SK-N-SH treated with all-trans-retinoic acid at 6 μM for 48 hours (cell line): ENCODE data around the gene MGAT5B.

Experiments used
- ATAC-seq: fragments of 200-7000 bp; cut with Tn5 transposase; 3 replicates; pipeline ENCODE4 v1.9.1; 2020; ENCODE audit warnings: mild to moderate bottlenecking, moderate library complexity
- ARNTL ChIP-seq: fragments of 450-650 bp; formaldehyde crosslinking; IDR thresholded peaks from 2 replicates; pipeline ENCODE4 v1.5.0; 2020; ENCODE audit warnings: low read depth, mild to moderate bottlenecking, moderate library complexity, borderline replicate concordance
- BACH2 ChIP-seq: fragments of 250-450 bp; sonication (Bioruptor Pico); IDR thresholded peaks from 2 replicates; pipeline ENCODE4 v1.9.0; 2021; ENCODE audit warnings: mild to moderate bottlenecking, borderline replicate concordance
- CSDC2 ChIP-seq: fragments of 250-450 bp; sonication (Bioruptor Pico); IDR thresholded peaks from 2 replicates; pipeline ENCODE4 v1.5.0; 2020; ENCODE audit warnings: mild to moderate bottlenecking, moderate library complexity
- ESRRG ChIP-seq: fragments of 250-450 bp; sonication (Bioruptor Pico); IDR thresholded peaks from 2 replicates; pipeline ENCODE4 v1.6.1; 2021; ENCODE audit warnings: mild to moderate bottlenecking
- ISL1 ChIP-seq: fragments of 250-450 bp; sonication (Bioruptor Pico); IDR thresholded peaks from 2 replicates; pipeline ENCODE4 v2.1.2; 2022; ENCODE audit warnings: mild to moderate bottlenecking, moderate library complexity
- PPARA ChIP-seq: fragments of 250-450 bp; sonication (Bioruptor Pico); IDR thresholded peaks from 2 replicates; pipeline ENCODE4 v1.5.0; 2020; ENCODE audit warnings: mild to moderate bottlenecking, borderline replicate concordance
- SNAI2 ChIP-seq: fragments of 250-450 bp; sonication (Bioruptor Pico); IDR thresholded peaks from 2 replicates; pipeline ENCODE4 v1.5.0; 2020; ENCODE audit warnings: mild to moderate bottlenecking, moderate library complexity
- TCF4 ChIP-seq: fragments of 250-450 bp; sonication (Bioruptor Pico); IDR thresholded peaks from 2 replicates; pipeline ENCODE4 v1.8.0; 2021; ENCODE audit warnings: mild to moderate bottlenecking, moderate library complexity, borderline replicate concordance
- TOX ChIP-seq: fragments of 250-450 bp; sonication (Bioruptor Pico); IDR thresholded peaks from 2 replicates; pipeline ENCODE4 v1.8.0; 2021; ENCODE audit warnings: mild to moderate bottlenecking, moderate library complexity, borderline replicate concordance
- ZC3H10 ChIP-seq: fragments of 250-450 bp; sonication (Bioruptor Pico); IDR thresholded peaks from 2 replicates; pipeline ENCODE4 v1.5.1; 2021; ENCODE audit warnings: mild to moderate bottlenecking, moderate library complexity
- ZFP3 ChIP-seq: fragments of 250-450 bp; sonication (Bioruptor Pico); IDR thresholded peaks from 2 replicates; pipeline ENCODE4 v1.5.0; 2020; ENCODE audit warnings: mild to moderate bottlenecking, moderate library complexity
- ZFP30 ChIP-seq: fragments of 450-650 bp; formaldehyde crosslinking; IDR thresholded peaks from 2 replicates; pipeline ENCODE4 v1.5.0; 2022; ENCODE audit warnings: mild to moderate bottlenecking, moderate library complexity
- TF ChIP-seq, protein P1 (sequence below): fragments of 250-450 bp; sonication (Bioruptor Pico); IDR thresholded peaks from 2 replicates; pipeline ENCODE4 v1.5.1; 2020; ENCODE audit warnings: low read depth, mild to moderate bottlenecking, moderate library complexity
- TF ChIP-seq, protein P2 (sequence below): fragments of 250-450 bp; sonication (Bioruptor Pico); IDR thresholded peaks from 2 replicates; pipeline ENCODE4 v1.8.0; 2021; ENCODE audit warnings: low read depth, mild to moderate bottlenecking, moderate library complexity, borderline replicate concordance
- TF ChIP-seq, protein P3 (sequence below): fragments of 250-450 bp; sonication (Bioruptor Pico); IDR thresholded peaks from 2 replicates; pipeline ENCODE4 v1.8.0; 2020; ENCODE audit warnings: mild to moderate bottlenecking, moderate library complexity, borderline replicate concordance
- TF ChIP-seq, protein P4 (sequence below): fragments of 250-450 bp; sonication (Bioruptor Pico); IDR thresholded peaks from 2 replicates; pipeline ENCODE4 v1.5.0; 2020; ENCODE audit warnings: mild to moderate bottlenecking, moderate library complexity
- TF ChIP-seq, protein P5 (sequence below): fragments of 250-450 bp; sonication (Bioruptor Pico); IDR thresholded peaks from 2 replicates; pipeline ENCODE4 v1.5.1; 2021; ENCODE audit warnings: mild to moderate bottlenecking, moderate library complexity

MGAT5B gene

DNA sequence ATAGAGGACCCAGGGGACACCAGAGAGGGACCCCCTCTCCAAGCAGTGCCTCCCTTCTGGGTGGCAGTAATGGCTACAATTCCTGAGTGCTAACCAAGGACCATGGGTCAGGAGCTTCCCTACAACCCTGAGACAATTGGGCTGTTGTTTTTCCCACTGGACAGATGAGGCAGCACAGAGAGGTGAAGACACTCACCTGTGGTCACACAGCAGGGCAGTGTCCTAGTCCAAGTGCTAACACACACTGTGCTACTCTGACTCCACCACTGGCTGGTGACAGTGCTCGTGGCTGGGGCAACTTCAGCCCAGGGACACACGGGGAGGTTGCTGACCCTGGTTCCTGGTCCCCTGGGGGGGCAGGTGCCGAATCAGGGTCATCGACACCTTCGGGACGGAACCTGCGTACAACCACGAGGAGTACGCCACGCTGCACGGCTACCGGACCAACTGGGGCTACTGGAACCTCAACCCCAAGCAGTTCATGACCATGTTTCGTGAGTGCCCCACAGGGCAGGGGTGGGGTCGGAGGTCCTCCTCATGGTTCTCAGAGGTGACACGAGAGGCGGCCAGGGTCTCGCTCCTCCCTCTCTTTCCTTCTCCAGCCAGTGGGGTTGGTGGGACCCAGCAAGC is 58.1 kb downstream of the MGAT5B start:
- no peak for ATAC-seq
- no peak for TF ChIP-seq SNAI2 (CRISPR knock-in tag)
- TF ChIP-seq TOX (CRISPR knock-in tag) = no peak
- TF ChIP-seq TCF4 (CRISPR knock-in tag) = no peak
- TF ChIP-seq, protein P1, sequence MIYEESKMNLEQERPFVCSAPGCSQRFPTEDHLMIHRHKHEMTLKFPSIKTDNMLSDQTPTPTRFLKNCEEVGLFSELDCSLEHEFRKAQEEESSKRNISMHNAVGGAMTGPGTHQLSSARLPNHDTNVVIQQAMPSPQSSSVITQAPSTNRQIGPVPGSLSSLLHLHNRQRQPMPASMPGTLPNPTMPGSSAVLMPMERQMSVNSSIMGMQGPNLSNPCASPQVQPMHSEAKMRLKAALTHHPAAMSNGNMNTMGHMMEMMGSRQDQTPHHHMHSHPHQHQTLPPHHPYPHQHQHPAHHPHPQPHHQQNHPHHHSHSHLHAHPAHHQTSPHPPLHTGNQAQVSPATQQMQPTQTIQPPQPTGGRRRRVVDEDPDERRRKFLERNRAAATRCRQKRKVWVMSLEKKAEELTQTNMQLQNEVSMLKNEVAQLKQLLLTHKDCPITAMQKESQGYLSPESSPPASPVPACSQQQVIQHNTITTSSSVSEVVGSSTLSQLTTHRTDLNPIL (CRISPR knock-in tag) = no peak
- TF ChIP-seq CSDC2 (CRISPR knock-in tag) = no peak
- no peak for TF ChIP-seq ESRRG (CRISPR knock-in tag)
- TF ChIP-seq, all 23 proteins: peak for 0

DNA sequence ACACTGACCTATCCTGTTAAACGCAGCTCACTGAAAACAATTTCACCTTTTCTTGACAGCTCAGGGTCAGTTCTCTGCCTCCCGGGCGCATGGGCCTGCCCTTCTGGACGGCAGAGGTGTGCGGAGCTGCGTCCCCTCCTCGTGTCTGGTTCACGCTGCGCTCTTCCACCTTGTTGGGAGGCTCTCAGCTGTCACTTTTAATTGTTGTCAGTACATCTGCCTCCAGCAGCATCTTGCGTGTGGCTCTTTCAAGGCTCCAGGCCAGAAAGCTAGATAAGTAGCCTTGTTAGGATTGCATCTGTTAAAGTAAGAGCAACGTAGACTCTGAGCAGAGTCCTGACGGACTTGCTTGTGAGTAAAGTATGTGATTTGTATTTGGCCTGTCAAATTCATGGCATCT is 59.4 kb downstream of the MGAT5B start:
- TF ChIP-seq, protein P2, sequence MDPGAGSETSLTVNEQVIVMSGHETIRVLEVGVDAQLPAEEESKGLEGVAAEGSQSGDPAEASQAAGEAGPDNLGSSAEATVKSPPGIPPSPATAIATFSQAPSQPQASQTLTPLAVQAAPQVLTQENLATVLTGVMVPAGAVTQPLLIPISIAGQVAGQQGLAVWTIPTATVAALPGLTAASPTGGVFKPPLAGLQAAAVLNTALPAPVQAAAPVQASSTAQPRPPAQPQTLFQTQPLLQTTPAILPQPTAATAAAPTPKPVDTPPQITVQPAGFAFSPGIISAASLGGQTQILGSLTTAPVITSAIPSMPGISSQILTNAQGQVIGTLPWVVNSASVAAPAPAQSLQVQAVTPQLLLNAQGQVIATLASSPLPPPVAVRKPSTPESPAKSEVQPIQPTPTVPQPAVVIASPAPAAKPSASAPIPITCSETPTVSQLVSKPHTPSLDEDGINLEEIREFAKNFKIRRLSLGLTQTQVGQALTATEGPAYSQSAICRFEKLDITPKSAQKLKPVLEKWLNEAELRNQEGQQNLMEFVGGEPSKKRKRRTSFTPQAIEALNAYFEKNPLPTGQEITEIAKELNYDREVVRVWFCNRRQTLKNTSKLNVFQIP (CRISPR knock-in tag) = no peak
- no peak for TF ChIP-seq CSDC2 (CRISPR knock-in tag)
- TF ChIP-seq, protein P1 (CRISPR knock-in tag) = no peak
- TF ChIP-seq BACH2 (CRISPR knock-in tag) = no peak
- TF ChIP-seq ARNTL (CRISPR knock-in tag) = no peak
- no peak for ATAC-seq

DNA sequence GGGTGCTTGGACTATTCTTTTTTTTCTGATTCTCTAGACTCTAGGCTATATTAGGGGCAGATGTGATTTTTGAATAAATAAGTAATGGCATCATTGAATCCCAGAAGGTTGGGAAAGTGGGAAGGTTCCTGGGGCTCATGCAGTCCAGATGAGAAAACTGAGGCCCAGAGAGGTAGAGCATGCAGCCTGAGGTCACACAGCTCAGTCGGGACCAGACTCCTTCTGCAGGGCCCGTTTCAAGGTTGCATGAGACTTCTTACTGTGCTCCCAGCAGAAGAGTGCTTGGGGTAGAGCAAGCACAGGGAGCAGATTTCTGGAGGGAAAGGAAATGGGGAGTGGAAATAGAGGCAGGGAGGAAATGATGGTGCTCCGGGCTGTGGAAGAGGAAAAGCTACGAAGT is 59.8 kb downstream of the MGAT5B start:
- no peak for ATAC-seq

More for the DNA sequence above, 59.8 kb downstream of the MGAT5B start:
- TF ChIP-seq ARNTL (CRISPR knock-in tag) (no peak), ESRRG (CRISPR knock-in tag) (no peak), ZC3H10 (CRISPR knock-in tag) (no peak), ZFP3 (CRISPR knock-in tag) (no peak), TCF4 (CRISPR knock-in tag) (no peak), PPARA (CRISPR knock-in tag) (no peak), TOX (CRISPR knock-in tag) (no peak), ZFP30 (no peak), SNAI2 (CRISPR knock-in tag) (no peak), ISL1 (CRISPR knock-in tag) (no peak)
- TF ChIP-seq, protein P3, sequence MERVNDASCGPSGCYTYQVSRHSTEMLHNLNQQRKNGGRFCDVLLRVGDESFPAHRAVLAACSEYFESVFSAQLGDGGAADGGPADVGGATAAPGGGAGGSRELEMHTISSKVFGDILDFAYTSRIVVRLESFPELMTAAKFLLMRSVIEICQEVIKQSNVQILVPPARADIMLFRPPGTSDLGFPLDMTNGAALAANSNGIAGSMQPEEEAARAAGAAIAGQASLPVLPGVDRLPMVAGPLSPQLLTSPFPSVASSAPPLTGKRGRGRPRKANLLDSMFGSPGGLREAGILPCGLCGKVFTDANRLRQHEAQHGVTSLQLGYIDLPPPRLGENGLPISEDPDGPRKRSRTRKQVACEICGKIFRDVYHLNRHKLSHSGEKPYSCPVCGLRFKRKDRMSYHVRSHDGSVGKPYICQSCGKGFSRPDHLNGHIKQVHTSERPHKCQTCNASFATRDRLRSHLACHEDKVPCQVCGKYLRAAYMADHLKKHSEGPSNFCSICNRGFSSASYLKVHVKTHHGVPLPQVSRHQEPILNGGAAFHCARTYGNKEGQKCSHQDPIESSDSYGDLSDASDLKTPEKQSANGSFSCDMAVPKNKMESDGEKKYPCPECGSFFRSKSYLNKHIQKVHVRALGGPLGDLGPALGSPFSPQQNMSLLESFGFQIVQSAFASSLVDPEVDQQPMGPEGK (CRISPR knock-in tag) = no peak
- TF ChIP-seq, protein P4, sequence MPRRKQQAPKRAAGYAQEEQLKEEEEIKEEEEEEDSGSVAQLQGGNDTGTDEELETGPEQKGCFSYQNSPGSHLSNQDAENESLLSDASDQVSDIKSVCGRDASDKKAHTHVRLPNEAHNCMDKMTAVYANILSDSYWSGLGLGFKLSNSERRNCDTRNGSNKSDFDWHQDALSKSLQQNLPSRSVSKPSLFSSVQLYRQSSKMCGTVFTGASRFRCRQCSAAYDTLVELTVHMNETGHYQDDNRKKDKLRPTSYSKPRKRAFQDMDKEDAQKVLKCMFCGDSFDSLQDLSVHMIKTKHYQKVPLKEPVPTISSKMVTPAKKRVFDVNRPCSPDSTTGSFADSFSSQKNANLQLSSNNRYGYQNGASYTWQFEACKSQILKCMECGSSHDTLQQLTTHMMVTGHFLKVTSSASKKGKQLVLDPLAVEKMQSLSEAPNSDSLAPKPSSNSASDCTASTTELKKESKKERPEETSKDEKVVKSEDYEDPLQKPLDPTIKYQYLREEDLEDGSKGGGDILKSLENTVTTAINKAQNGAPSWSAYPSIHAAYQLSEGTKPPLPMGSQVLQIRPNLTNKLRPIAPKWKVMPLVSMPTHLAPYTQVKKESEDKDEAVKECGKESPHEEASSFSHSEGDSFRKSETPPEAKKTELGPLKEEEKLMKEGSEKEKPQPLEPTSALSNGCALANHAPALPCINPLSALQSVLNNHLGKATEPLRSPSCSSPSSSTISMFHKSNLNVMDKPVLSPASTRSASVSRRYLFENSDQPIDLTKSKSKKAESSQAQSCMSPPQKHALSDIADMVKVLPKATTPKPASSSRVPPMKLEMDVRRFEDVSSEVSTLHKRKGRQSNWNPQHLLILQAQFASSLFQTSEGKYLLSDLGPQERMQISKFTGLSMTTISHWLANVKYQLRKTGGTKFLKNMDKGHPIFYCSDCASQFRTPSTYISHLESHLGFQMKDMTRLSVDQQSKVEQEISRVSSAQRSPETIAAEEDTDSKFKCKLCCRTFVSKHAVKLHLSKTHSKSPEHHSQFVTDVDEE (CRISPR knock-in tag) = no peak
- TF ChIP-seq, protein P5, sequence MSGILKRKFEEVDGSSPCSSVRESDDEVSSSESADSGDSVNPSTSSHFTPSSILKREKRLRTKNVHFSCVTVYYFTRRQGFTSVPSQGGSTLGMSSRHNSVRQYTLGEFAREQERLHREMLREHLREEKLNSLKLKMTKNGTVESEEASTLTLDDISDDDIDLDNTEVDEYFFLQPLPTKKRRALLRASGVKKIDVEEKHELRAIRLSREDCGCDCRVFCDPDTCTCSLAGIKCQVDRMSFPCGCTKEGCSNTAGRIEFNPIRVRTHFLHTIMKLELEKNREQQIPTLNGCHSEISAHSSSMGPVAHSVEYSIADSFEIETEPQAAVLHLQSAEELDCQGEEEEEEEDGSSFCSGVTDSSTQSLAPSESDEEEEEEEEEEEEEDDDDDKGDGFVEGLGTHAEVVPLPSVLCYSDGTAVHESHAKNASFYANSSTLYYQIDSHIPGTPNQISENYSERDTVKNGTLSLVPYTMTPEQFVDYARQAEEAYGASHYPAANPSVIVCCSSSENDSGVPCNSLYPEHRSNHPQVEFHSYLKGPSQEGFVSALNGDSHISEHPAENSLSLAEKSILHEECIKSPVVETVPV = no peak
- TF ChIP-seq, protein P1 (CRISPR knock-in tag) = no peak
- TF ChIP-seq, protein P2 (CRISPR knock-in tag) = no peak
